ENCODE measurements around the gene PCDHB8.
"Not testable (repeated sequence)": the region's sequence is repeated elsewhere in the genome, so short reads cannot be mapped to it uniquely, and the experiment has no call there.

PCDHB8 gene

GRCh38 chr5:141149812-141150211 is 27.8 kb upstream of the PCDHB8 start, which contains the start of gene PCDHB6:
TSS of gene PCDHB6 (plus strand) at chr5:141150057. CDS start at chr5:141150258, 201 bp downstream.
- no peak within 1 kb of the TSS for H3K4me2 ChIP-seq (ENCODE audit: low read length)
- H3K9me3 ChIP-seq (ENCODE audit: low read length), result no peaks in the 10 kb centered on the region
- no peaks in the 10 kb centered on the region for H3K36me3 ChIP-seq (ENCODE audit: insufficient read depth, low read length)
- no peak within 1 kb of the TSS for H2AFZ ChIP-seq (ENCODE audit: low read length)
- TF ChIP-seq EZH2 (IDR thresholded peaks at IDR 0.05; ENCODE audit: borderline replicate concordance, low read length), result no peak
- TF ChIP-seq, protein P1, sequence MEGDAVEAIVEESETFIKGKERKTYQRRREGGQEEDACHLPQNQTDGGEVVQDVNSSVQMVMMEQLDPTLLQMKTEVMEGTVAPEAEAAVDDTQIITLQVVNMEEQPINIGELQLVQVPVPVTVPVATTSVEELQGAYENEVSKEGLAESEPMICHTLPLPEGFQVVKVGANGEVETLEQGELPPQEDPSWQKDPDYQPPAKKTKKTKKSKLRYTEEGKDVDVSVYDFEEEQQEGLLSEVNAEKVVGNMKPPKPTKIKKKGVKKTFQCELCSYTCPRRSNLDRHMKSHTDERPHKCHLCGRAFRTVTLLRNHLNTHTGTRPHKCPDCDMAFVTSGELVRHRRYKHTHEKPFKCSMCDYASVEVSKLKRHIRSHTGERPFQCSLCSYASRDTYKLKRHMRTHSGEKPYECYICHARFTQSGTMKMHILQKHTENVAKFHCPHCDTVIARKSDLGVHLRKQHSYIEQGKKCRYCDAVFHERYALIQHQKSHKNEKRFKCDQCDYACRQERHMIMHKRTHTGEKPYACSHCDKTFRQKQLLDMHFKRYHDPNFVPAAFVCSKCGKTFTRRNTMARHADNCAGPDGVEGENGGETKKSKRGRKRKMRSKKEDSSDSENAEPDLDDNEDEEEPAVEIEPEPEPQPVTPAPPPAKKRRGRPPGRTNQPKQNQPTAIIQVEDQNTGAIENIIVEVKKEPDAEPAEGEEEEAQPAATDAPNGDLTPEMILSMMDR (IDR thresholded peaks at IDR 0.05; ENCODE audit: low read length), result no peak
- no peaks in the 10 kb centered on the region for H4K20me1 ChIP-seq (ENCODE audit: insufficient read depth, low read length)
- no peak within 1 kb of the TSS for H3K9ac ChIP-seq (ENCODE audit: low read length)
- no peaks in the 10 kb centered on the region for H3F3A ChIP-seq (ENCODE audit: insufficient read depth, low read length)
- H3K27ac ChIP-seq (ENCODE audit: low read depth, low read length, poor library complexity, severe bottlenecking), result no peak within 1 kb of the TSS
- no peaks in the 10 kb centered on the region for H3K79me2 ChIP-seq (ENCODE audit: insufficient read depth, low read length)
- H3K4me1 ChIP-seq (ENCODE audit: insufficient read depth, low read length, severe bottlenecking), result no peaks in the 10 kb centered on the region
- H3K27me3 ChIP-seq (ENCODE audit: insufficient read depth, low read length), result no peaks in the 10 kb centered on the region
- H3K4me3 ChIP-seq (ENCODE audit: low read depth, low read length, poor library complexity, severe bottlenecking), result no peak within 1 kb of the TSS
- H3K9me2 ChIP-seq (ENCODE audit: low read depth, low read length), result no peaks in the 10 kb centered on the region

- Histone ChIP-seq H3K27ac (ENCODE audit: low read depth, low read length, poor library complexity, severe bottlenecking) (no peak overlapping the region), H3F3A (ENCODE audit: insufficient read depth, low read length) (no peaks in the 10 kb centered on the region), H3K4me3 (ENCODE audit: low read depth, low read length, poor library complexity, severe bottlenecking) (no peak overlapping the region), H3K9me3 (ENCODE audit: low read length) (no peaks in the 10 kb centered on the region), H3K36me3 (ENCODE audit: insufficient read depth, low read length) (no peaks in the 10 kb centered on the region), H3K9ac (ENCODE audit: low read length) (no peak overlapping the region), H3K9me2 (ENCODE audit: low read depth, low read length) (no peaks in the 10 kb centered on the region), H3K4me1 (ENCODE audit: insufficient read depth, low read length, severe bottlenecking) (no peaks in the 10 kb centered on the region), H3K79me2 (ENCODE audit: insufficient read depth, low read length) (no peaks in the 10 kb centered on the region), H4K20me1 (ENCODE audit: insufficient read depth, low read length) (no peaks in the 10 kb centered on the region), H3K4me2 (ENCODE audit: low read length) (no peak overlapping the region), H2AFZ (ENCODE audit: low read length) (no peak overlapping the region), H3K27me3 (ENCODE audit: insufficient read depth, low read length) (no peaks in the 10 kb centered on the region)
- TF ChIP-seq, protein P1 (IDR thresholded peaks at IDR 0.05; ENCODE audit: low read length), result no peak
- no peak for TF ChIP-seq EZH2 (IDR thresholded peaks at IDR 0.05; ENCODE audit: borderline replicate concordance, low read length)
Observed at GRCh38 chr5:141150224-141150992, 27.2 kb upstream of the PCDHB8 start.

GRCh38 chr5:141150993-141151325 is 26.6 kb upstream of the PCDHB8 start:
- no peaks in the 10 kb centered on the region for H3F3A ChIP-seq (ENCODE audit: insufficient read depth, low read length)
- H3K4me1 ChIP-seq (ENCODE audit: insufficient read depth, low read length, severe bottlenecking), result no peaks in the 10 kb centered on the region
- no peak overlapping the region for H3K4me3 ChIP-seq (ENCODE audit: low read depth, low read length, poor library complexity, severe bottlenecking)
- TF ChIP-seq, protein P1 (IDR thresholded peaks at IDR 0.05; ENCODE audit: low read length), result no peak
- no peak for TF ChIP-seq EZH2 (IDR thresholded peaks at IDR 0.05; ENCODE audit: borderline replicate concordance, low read length)
- no peak overlapping the region for H2AFZ ChIP-seq (ENCODE audit: low read length)
- no peak overlapping the region for H3K4me2 ChIP-seq (ENCODE audit: low read length)
- no peaks in the 10 kb centered on the region for H3K36me3 ChIP-seq (ENCODE audit: insufficient read depth, low read length)
- H3K9me3 ChIP-seq (ENCODE audit: low read length), result no peaks in the 10 kb centered on the region
- no peaks in the 10 kb centered on the region for H3K79me2 ChIP-seq (ENCODE audit: insufficient read depth, low read length)
- H3K27ac ChIP-seq (ENCODE audit: low read depth, low read length, poor library complexity, severe bottlenecking), result no peak overlapping the region
- no peaks in the 10 kb centered on the region for H3K27me3 ChIP-seq (ENCODE audit: insufficient read depth, low read length)
- no peak overlapping the region for H3K9ac ChIP-seq (ENCODE audit: low read length)
- no peaks in the 10 kb centered on the region for H4K20me1 ChIP-seq (ENCODE audit: insufficient read depth, low read length)
- H3K9me2 ChIP-seq (ENCODE audit: low read depth, low read length), result no peaks in the 10 kb centered on the region

- not testable (repeated sequence) for H3K36me3 ChIP-seq (ENCODE audit: insufficient read depth, low read length); H3K4me2 ChIP-seq (ENCODE audit: low read length); H3K27me3 ChIP-seq (ENCODE audit: insufficient read depth, low read length); H4K20me1 ChIP-seq (ENCODE audit: insufficient read depth, low read length); H3F3A ChIP-seq (ENCODE audit: insufficient read depth, low read length); H3K4me3 ChIP-seq (ENCODE audit: low read depth, low read length, poor library complexity, severe bottlenecking); H3K9ac ChIP-seq (ENCODE audit: low read length); H3K9me2 ChIP-seq (ENCODE audit: low read depth, low read length); H3K79me2 ChIP-seq (ENCODE audit: insufficient read depth, low read length); H3K9me3 ChIP-seq (ENCODE audit: low read length); H3K27ac ChIP-seq (ENCODE audit: low read depth, low read length, poor library complexity, severe bottlenecking); H2AFZ ChIP-seq (ENCODE audit: low read length); H3K4me1 ChIP-seq (ENCODE audit: insufficient read depth, low read length, severe bottlenecking)
Observed at GRCh38 chr5:141151632-141152031, 26.0 kb upstream of the PCDHB8 start.

GRCh38 chr5:141152096-141152495 is 25.5 kb upstream of the PCDHB8 start:
- H3K9me2 ChIP-seq (ENCODE audit: low read depth, low read length); H3K4me1 ChIP-seq (ENCODE audit: insufficient read depth, low read length, severe bottlenecking); H4K20me1 ChIP-seq (ENCODE audit: insufficient read depth, low read length); H3K27ac ChIP-seq (ENCODE audit: low read depth, low read length, poor library complexity, severe bottlenecking); H3K9ac ChIP-seq (ENCODE audit: low read length); H3K36me3 ChIP-seq (ENCODE audit: insufficient read depth, low read length); H3K4me3 ChIP-seq (ENCODE audit: low read depth, low read length, poor library complexity, severe bottlenecking); H3K27me3 ChIP-seq (ENCODE audit: insufficient read depth, low read length); H3K9me3 ChIP-seq (ENCODE audit: low read length); H3K4me2 ChIP-seq (ENCODE audit: low read length); H2AFZ ChIP-seq (ENCODE audit: low read length); H3K79me2 ChIP-seq (ENCODE audit: insufficient read depth, low read length); H3F3A ChIP-seq (ENCODE audit: insufficient read depth, low read length): not testable (repeated sequence)
